K562 (cell line): ENCODE measurements around the gene VPS18. TPM values are rescaled to one million over a fixed set of nuclear protein-coding genes. Genes with fewer than 3 reads are reported as not detected.
A peak's percentile ranks its signal among the peaks of the same experiment; 100 is the strongest.

ENCODE experiments used
- ATAC-seq: fragments of 200-7000 bp; cut with Tn5 transposase; 3 replicates; pipeline ENCODE4 v1.9.1; 2020; ENCODE audit warnings: moderate library complexity
- BruUV-seq: library from RNA; stranded (reverse); fragments of 400-500 nt; replicated peaks from 2 replicates; lab custom pipeline; 2021; lab: Mats Ljungman, UMichigan
- CTCF ChIA-PET: fragments of 300-600 bp; formaldehyde crosslinking; extraction: SDS; loops from one replicate; lab custom pipeline; 2021; ENCODE audit warnings: low intra/inter-chr PET ratio; lab: Yijun Ruan, JAX
- POLR2A ChIA-PET: fragments of 300-600, 350-650 bp; sonication (Branson Sonifier 250); formaldehyde crosslinking; extraction: SDS; loops from one replicate; lab custom pipeline; 2021; ENCODE audit warnings: antibody characterized with exemption, inconsistent platforms; lab: Yijun Ruan, JAX
- DNase-seq, 4 experiments: peaks; one replicate each; pipeline versions ENCODE4 v3.0.0 to v3.0.0-alpha.2; 2011 to 2018; ENCODE audit warnings: low spot score in 3 of 4, mixed read lengths in 3 of 4; ENCODE audit errors: extremely low read depth in 1 of 4
- FAIRE-seq: peaks from 2 replicates; lab custom pipeline; 2011; peaks lifted over from hg19 to GRCh38; lab: Jason Lieb, UNC
- H2AFZ ChIP-seq: 2 replicates; pipeline ENCODE4 v1.6.0; 2011; ENCODE audit warnings: low read depth, low read length, control low read depth, inconsistent platforms
- H3K27ac ChIP-seq: fragments of 200-600 bp; 3 replicates; pipeline ENCODE4 v1.8.0; 2011; ENCODE audit warnings: low read depth, mild to moderate bottlenecking, control low read depth, inconsistent platforms, low read length, moderate library complexity, mixed read lengths; ENCODE audit errors: extremely low read depth
- H3K27me3 ChIP-seq, 2 experiments: fragments of 300-600 bp in 1 of 2; 2 replicates in 1 of 2; 3 replicates in 1 of 2; pipeline versions ENCODE4 v1.6.0 to v1.8.0; 2011; ENCODE audit warnings: inconsistent platforms in 2 of 2, low read length in 2 of 2, mild to moderate bottlenecking in 1 of 2, mixed read lengths in 1 of 2, moderate library complexity in 1 of 2; ENCODE audit not compliant: control insufficient read depth in 2 of 2, insufficient read depth in 2 of 2
- H3K36me3 ChIP-seq: fragments of 300-600 bp; 3 replicates; pipeline ENCODE4 v1.8.0; 2011; ENCODE audit warnings: mild to moderate bottlenecking, low read length, inconsistent platforms; ENCODE audit not compliant: control insufficient read depth, insufficient read depth
- H3K4me1 ChIP-seq, 2 experiments: fragments of 200-600 bp in 1 of 2; replicated peaks in 1 of 2; 2 replicates in 1 of 2; 3 replicates in 1 of 2; pipeline versions ENCODE4 v1.5.1 to v1.8.0; 2011; ENCODE audit warnings: inconsistent platforms in 2 of 2, low read length in 2 of 2, mild to moderate bottlenecking in 1 of 2, mixed read lengths in 1 of 2, moderate library complexity in 1 of 2; ENCODE audit not compliant: control insufficient read depth in 2 of 2, insufficient read depth in 2 of 2
- H3K4me2 ChIP-seq: 2 replicates; pipeline ENCODE4 v1.6.1; 2011; ENCODE audit warnings: low read length, control low read depth, inconsistent platforms, mixed read lengths; ENCODE audit not compliant: insufficient read depth
- H3K4me3 ChIP-seq: fragments of 200-600 bp; sonication (generic), shearing (Covaris generic); 2 replicates; pipeline ENCODE4 v1.5.1; 2016; ENCODE audit warnings: control low read depth, inconsistent platforms
- H3K79me2 ChIP-seq: fragments of 200-600 bp; 3 replicates; pipeline ENCODE4 v1.8.0; 2011; ENCODE audit warnings: low read length, inconsistent platforms; ENCODE audit not compliant: control insufficient read depth, insufficient read depth
- H3K9ac ChIP-seq, 2 experiments: 2 replicates each; pipeline versions ENCODE4 v1.6.0 to v1.6.1; 2011; ENCODE audit warnings: low read depth in 2 of 2, low read length in 2 of 2, control low read depth in 1 of 2, inconsistent platforms in 1 of 2, mild to moderate bottlenecking in 1 of 2, mixed read lengths in 1 of 2; ENCODE audit not compliant: insufficient read depth in 1 of 2
- H3K9me1 ChIP-seq: one replicate; pipeline ENCODE4 v1.6.0; 2011; ENCODE audit warnings: inconsistent platforms, mild to moderate bottlenecking, low read length, moderate library complexity; ENCODE audit not compliant: control insufficient read depth, insufficient read depth
- H3K9me3 ChIP-seq: replicated peaks from 2 replicates; pipeline ENCODE4 v1.5.1; 2011; ENCODE audit warnings: low read depth, low read length, inconsistent platforms; ENCODE audit not compliant: control insufficient read depth, insufficient read depth
- H4K20me1 ChIP-seq: replicated peaks from 2 replicates; pipeline ENCODE4 v1.6.1; 2011; ENCODE audit warnings: low read length, inconsistent platforms, mixed read lengths; ENCODE audit not compliant: control insufficient read depth, insufficient read depth
- ARID1B ChIP-seq: fragments of 450-650 bp; IDR thresholded peaks from 2 replicates; pipeline ENCODE4 v1.6.1; 2016; ENCODE audit warnings: antibody characterized with exemption, mild to moderate bottlenecking, inconsistent platforms
- BHLHE40 ChIP-seq: IDR thresholded peaks from 2 replicates; pipeline ENCODE4 v1.6.1; 2011; ENCODE audit warnings: low read length, improper control_type of control experiment
- CBFA2T3 ChIP-seq: fragments of 450-650 bp; IDR thresholded peaks from 2 replicates; pipeline ENCODE4 v1.6.1; 2017
- CTBP1 ChIP-seq: fragments of 450-650 bp; IDR thresholded peaks from 2 replicates; pipeline ENCODE4 v1.6.1; 2016; ENCODE audit warnings: borderline replicate concordance
- GTF2F1 ChIP-seq: IDR thresholded peaks from 2 replicates; pipeline ENCODE4 v1.6.1; 2011; ENCODE audit warnings: low read depth, low read length, improper control_type of control experiment
- HDAC1 ChIP-seq, 2 experiments: fragments of 450-650 bp; IDR thresholded peaks; 2 replicates each; pipeline ENCODE4 v1.6.1; 2016 to 2017; ENCODE audit warnings: inconsistent platforms in 1 of 2, mild to moderate bottlenecking in 1 of 2, moderate library complexity in 1 of 2
- JUN ChIP-seq, 2 experiments: sonication (generic) in 1 of 2; formaldehyde crosslinking in 1 of 2; IDR thresholded peaks; 2 replicates each; pipeline versions ENCODE4 v1.6.1 to v1.8.0; 2012 to 2022; ENCODE audit warnings: borderline replicate concordance in 2 of 2, mild to moderate bottlenecking in 2 of 2, improper control_type of control experiment in 1 of 2, low read depth in 1 of 2, low read length in 1 of 2, missing genetic modification reagents in 1 of 2
- JUND ChIP-seq, 2 experiments: IDR thresholded peaks; 2 replicates in 1 of 2; 3 replicates in 1 of 2; pipeline ENCODE4 v1.6.1; 2011; ENCODE audit warnings: borderline replicate concordance in 2 of 2, low read depth in 2 of 2, low read length in 2 of 2, improper control_type of control experiment in 1 of 2, missing biosample characterization in 1 of 2, missing genetic modification characterization in 1 of 2, missing genetic modification reagents in 1 of 2
- LCOR ChIP-seq: sonication (generic); formaldehyde crosslinking; IDR thresholded peaks from 2 replicates; pipeline ENCODE4 v1.8.0; 2022; ENCODE audit warnings: mild to moderate bottlenecking, missing genetic modification reagents
- MAZ ChIP-seq, 2 experiments: fragments of 450-650 bp in 1 of 2; sonication (generic) in 1 of 2; formaldehyde crosslinking; IDR thresholded peaks in 1 of 2; conservative IDR thresholded peaks in 1 of 2; 2 replicates each; pipeline versions ENCODE4 v1.4.0 to v1.5.0; 2020; ENCODE audit warnings: mild to moderate bottlenecking in 1 of 2, missing genetic modification reagents in 1 of 2
- NR2C2 ChIP-seq, 2 experiments: fragments of 200-800 bp in 1 of 2; sonication (Bioruptor generic) in 1 of 2; sonication (generic) in 1 of 2; formaldehyde crosslinking in 1 of 2; IDR thresholded peaks; 2 replicates each; pipeline versions ENCODE4 v1.6.1 to v1.8.0; 2016 to 2022; ENCODE audit warnings: mild to moderate bottlenecking in 1 of 2, missing compliant biosample characterization in 1 of 2, missing genetic modification characterization in 1 of 2, missing genetic modification reagents in 1 of 2
- OTX1 ChIP-seq: fragments of 450-650 bp; formaldehyde crosslinking; IDR thresholded peaks from 2 replicates; pipeline ENCODE4 v1.4.0; 2022; ENCODE audit warnings: mild to moderate bottlenecking
- RFX7 ChIP-seq: fragments of 250-450 bp; sonication (Bioruptor Pico); IDR thresholded peaks from 2 replicates; pipeline ENCODE4 v1.5.1; 2021; ENCODE audit warnings: mild to moderate bottlenecking
- SMARCA4 ChIP-seq: fragments of 450-650 bp; IDR thresholded peaks from 2 replicates; pipeline ENCODE4 v1.6.1; 2016
- TEAD4 ChIP-seq, 2 experiments: sonication (generic) in 1 of 2; formaldehyde crosslinking in 1 of 2; IDR thresholded peaks; 2 replicates each; pipeline versions ENCODE4 v1.6.1 to v1.8.0; 2012 to 2022; ENCODE audit warnings: borderline replicate concordance in 1 of 2, inconsistent platforms in 1 of 2, low read length in 1 of 2, mild to moderate bottlenecking in 1 of 2, missing genetic modification reagents in 1 of 2
- TGIF2 ChIP-seq: sonication (generic); formaldehyde crosslinking; IDR thresholded peaks from 2 replicates; pipeline ENCODE4 v1.8.1; 2022; ENCODE audit warnings: mild to moderate bottlenecking, missing genetic modification reagents, moderate library complexity
- ZNF174 ChIP-seq: fragments of 250-450 bp; sonication (Bioruptor Pico); IDR thresholded peaks from 2 replicates; pipeline ENCODE4 v1.4.0; 2020; ENCODE audit warnings: mild to moderate bottlenecking
- ZNF644 ChIP-seq: fragments of 200-800 bp; sonication (Bioruptor generic); IDR thresholded peaks from 2 replicates; pipeline ENCODE4 v1.6.1; 2016; ENCODE audit warnings: low read depth, missing genetic modification characterization, missing compliant biosample characterization
- WGBS: fragments of 100-300 bp; shearing (Covaris generic); methylation state at CpG from one replicate; pipeline ENCODE4 v1.1.6; 2016; ENCODE audit warnings: low coverage, mixed read lengths; ENCODE audit not compliant: insufficient coverage; ENCODE audit errors: missing lambda C conversion rate; 5-methylcytosine and 5-hydroxymethylcytosine counted together
- in situ Hi-C: fragments of 300-500 bp; cut with MboI; formaldehyde crosslinking; loops from 4 replicates; pipeline ENCODE4 v1.15.0; 2018; ENCODE audit warnings: inconsistent platforms, mixed read lengths
- intact Hi-C: fragments of 100-400 bp; cut with micrococcal nuclease; formaldehyde crosslinking; loops from 2 replicates; pipeline ENCODE4 v1.14.2; 2022
- polyA plus RNA-seq, 8 experiments: library from polyadenylated mRNA; depleted of rRNA in 4 of 8; stranded (reverse) in 5 of 8; unstranded in 3 of 8; fragments of >200 nt; fragmentation: Nextera tagmentation in 2 of 8; fragmentation: Illumina TruSeq in 1 of 8; extraction: Ambion mirVana in 2 of 8; extraction: Trizol in 1 of 8; gene quantifications; 2 replicates each; pipeline versions ENCODE4 v1.2.1 to v1.2.3, GENCODE V29; 2011 to 2014; ENCODE audit warnings: inconsistent platforms in 1 of 8, missing spikeins in 1 of 8
- total RNA-seq, 7 experiments: library from RNA; depleted of rRNA in 6 of 7; stranded (reverse); fragments of >200 nt in 6 of 7; fragmentation: Illumina TruSeq in 2 of 7; extraction: Trizol in 2 of 7; gene quantifications; 2 replicates each; pipeline versions ENCODE4 v1.2.1 to v1.2.3, GENCODE V29; 2011 to 2021; ENCODE audit warnings: low replicate concordance in 1 of 7
- TF ChIP-seq, protein P1 (sequence below): sonication (generic); formaldehyde crosslinking; IDR thresholded peaks from 2 replicates; pipeline ENCODE4 v1.8.0; 2023; ENCODE audit warnings: mild to moderate bottlenecking, missing genetic modification reagents

The VPS18 gene
- total and polyA plus RNA-seq, 9 of the 15 experiments (the other 6 are each of a cell fraction or from before 2014, with no cell fraction given) = 0.73 to 19.9 (median 8.5) TPM

GRCh38 chr15:40894681-40895448, 615 bp downstream of the VPS18 start:
- CTCF ChIA-PET = interaction anchor here (0.6 to 6.7 kb wide), 10 partner anchors 11 to 1171 kb away, joined by 3 to 75 read pairs (median 4); no protein-coding TSS in a partner anchor
- Histone ChIP-seq H3K9ac (peak overlapping the region; percentile 73 to 91), H3K79me2 (peaks cover 17% of the 10 kb centered on the region), H3K4me3 (peak overlapping the region; percentile 92), H3K9me3 (no peaks in the 10 kb centered on the region), H3K4me1 (peaks cover 8 to 21% of the 10 kb centered on the region in 2 experiments; a peak in 4 of 5 replicates), H3K36me3 (peaks cover 35% of the 10 kb centered on the region; the same call in 2 of the 3 replicates), H3K4me2 (peak overlapping the region; percentile 90), H3K27ac (peak overlapping the region; percentile 76), H4K20me1 (no peaks in the 10 kb centered on the region), H3K9me1 (no peaks in the 10 kb centered on the region), H2AFZ (peak overlapping the region; percentile 91), H3K27me3 (no peaks in the 10 kb centered on the region)
- POLR2A ChIA-PET = interaction anchor here (0.6 to 1.9 kb wide), 10 partner anchors 9 to 203 kb away, joined by 3 to 14 read pairs (median 4); partner anchors contain the start of gene RHOV
- peak; percentile 84 for FAIRE-seq
- peak; percentile 87 for ATAC-seq
- 1% methylated on average over 33 of the region's 33 CpGs for WGBS
- peak; percentile 83 to 90 (median 86) for DNase-seq
- intact Hi-C loops (loop anchor here (1.0 to 10.0 kb wide), 6 partner anchors 38 to 376 kb away; partner anchors contain the start of gene KNL1), in situ Hi-C loops (loop anchor here (5.0 to 10.0 kb wide), 2 partner anchors 38 to 220 kb away; no protein-coding TSS in a partner anchor)
- BruUV-seq = TSS peak; percentile 78
- TF ChIP-seq MAZ (CRISPR knock-in tag; conservative IDR thresholded peaks at IDR 0.05 in 1 of 2, IDR thresholded peaks at IDR 0.05 in 1 of 2) = peak in 1 of 2 experiments; percentile 41; a peak in 1 of 4 replicates
- peak; percentile 55 for TF ChIP-seq SMARCA4
- no peak for TF ChIP-seq RFX7
- 0 out of 2 replicates have a peak, but pooled peaks have one; percentile 42 for TF ChIP-seq TGIF2 (CRISPR knock-in tag)
- peak; percentile 18; the same call in 1 of the 2 replicates for TF ChIP-seq CTBP1
- peak; percentile 68; the same call in 1 of the 2 replicates for TF ChIP-seq OTX1 (CRISPR knock-in tag)
- peak; percentile 59 for TF ChIP-seq ARID1B
- TF ChIP-seq LCOR = peak; percentile 89
- no peak; a peak in 2 of 4 replicates for TF ChIP-seq HDAC1 (IDR thresholded peaks at IDR 0.05)
- no peak for TF ChIP-seq GTF2F1
- no peak for TF ChIP-seq ZNF644 (tag)
- TF ChIP-seq ZNF174 (CRISPR knock-in tag) = no peak
- peak; percentile 65 for TF ChIP-seq BHLHE40
- TF ChIP-seq JUN (IDR thresholded peaks at IDR 0.05; ENCODE audit: borderline replicate concordance, low read depth, low read length) = peak; percentile 51; the same call in 1 of the 2 replicates
- TF ChIP-seq JUN (CRISPR knock-in tag; IDR thresholded peaks at IDR 0.05; ENCODE audit: borderline replicate concordance) = peak; percentile 71
- TF ChIP-seq CBFA2T3 = peak; percentile 26; the same call in 1 of the 2 replicates
- TF ChIP-seq, protein P1, sequence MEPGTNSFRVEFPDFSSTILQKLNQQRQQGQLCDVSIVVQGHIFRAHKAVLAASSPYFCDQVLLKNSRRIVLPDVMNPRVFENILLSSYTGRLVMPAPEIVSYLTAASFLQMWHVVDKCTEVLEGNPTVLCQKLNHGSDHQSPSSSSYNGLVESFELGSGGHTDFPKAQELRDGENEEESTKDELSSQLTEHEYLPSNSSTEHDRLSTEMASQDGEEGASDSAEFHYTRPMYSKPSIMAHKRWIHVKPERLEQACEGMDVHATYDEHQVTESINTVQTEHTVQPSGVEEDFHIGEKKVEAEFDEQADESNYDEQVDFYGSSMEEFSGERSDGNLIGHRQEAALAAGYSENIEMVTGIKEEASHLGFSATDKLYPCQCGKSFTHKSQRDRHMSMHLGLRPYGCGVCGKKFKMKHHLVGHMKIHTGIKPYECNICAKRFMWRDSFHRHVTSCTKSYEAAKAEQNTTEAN (CRISPR knock-in tag) = peak; percentile 47; the same call in 1 of the 2 replicates
- TF ChIP-seq NR2C2 (CRISPR knock-in tag; IDR thresholded peaks at IDR 0.05) = no peak
- TF ChIP-seq NR2C2 (tag; IDR thresholded peaks at IDR 0.05) = peak; percentile 85
- peak; percentile 51; the same call in 1 of the 2 replicates for TF ChIP-seq JUND (IDR thresholded peaks at IDR 0.05; ENCODE audit: borderline replicate concordance, low read depth, low read length)
- TF ChIP-seq JUND (tag; IDR thresholded peaks at IDR 0.05; ENCODE audit: borderline replicate concordance, low read depth, low read length) = no peak; the same call in 2 of the 3 replicates
- peak; percentile 12; the same call in 1 of the 2 replicates for TF ChIP-seq TEAD4 (IDR thresholded peaks at IDR 0.05; ENCODE audit: low read length)
- no peak for TF ChIP-seq TEAD4 (CRISPR knock-in tag; IDR thresholded peaks at IDR 0.05; ENCODE audit: borderline replicate concordance)
